ENCODE data around the gene UBP1. TPM values are rescaled to one million over a fixed set of nuclear protein-coding genes. Genes with fewer than 3 reads are reported as not detected.

UBP1 gene
- polyA plus RNA-seq, 1 experiment = 104 TPM

DNA sequence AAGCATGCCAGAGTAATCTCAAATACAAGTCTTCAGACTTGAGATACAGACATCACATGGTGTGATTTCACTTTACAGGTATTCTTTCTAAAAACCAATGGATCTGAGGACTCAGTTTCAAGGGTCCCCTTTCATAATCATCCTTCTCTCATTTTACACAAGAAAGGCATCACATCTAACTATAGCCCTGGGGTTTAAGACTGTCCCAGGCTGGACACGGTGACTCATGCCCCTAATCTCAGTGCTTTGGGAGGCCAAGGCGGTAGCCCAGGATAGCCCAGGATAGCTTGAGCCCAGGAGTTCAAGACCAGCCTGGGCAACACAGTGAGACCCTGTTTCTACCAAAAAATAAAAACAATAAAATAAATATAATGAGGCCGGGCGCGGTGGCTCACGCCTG lies 36.4 kb downstream of the UBP1 start:
- no peak for DNase-seq (ENCODE audit: low read depth, low spot score)
- Histone ChIP-seq H3K27ac (ENCODE audit: low read depth, low read length) (no peak overlapping the region), H3K9me3 (ENCODE audit: control insufficient read depth, insufficient read depth, low read length) (no peaks in the 10 kb centered on the region), H3K4me3 (ENCODE audit: low read depth, low read length) (no peak overlapping the region), H3K27me3 (ENCODE audit: control insufficient read depth, insufficient read depth, low read length) (no peaks in the 10 kb centered on the region)
- ChIA-PET POLR2A (no interaction called here), CTCF (interaction anchor here (1.1 kb wide), 1 partner anchor 31 kb away, joined by 4 read pairs; no protein-coding TSS in a partner anchor)
- TF ChIP-seq, protein P1, sequence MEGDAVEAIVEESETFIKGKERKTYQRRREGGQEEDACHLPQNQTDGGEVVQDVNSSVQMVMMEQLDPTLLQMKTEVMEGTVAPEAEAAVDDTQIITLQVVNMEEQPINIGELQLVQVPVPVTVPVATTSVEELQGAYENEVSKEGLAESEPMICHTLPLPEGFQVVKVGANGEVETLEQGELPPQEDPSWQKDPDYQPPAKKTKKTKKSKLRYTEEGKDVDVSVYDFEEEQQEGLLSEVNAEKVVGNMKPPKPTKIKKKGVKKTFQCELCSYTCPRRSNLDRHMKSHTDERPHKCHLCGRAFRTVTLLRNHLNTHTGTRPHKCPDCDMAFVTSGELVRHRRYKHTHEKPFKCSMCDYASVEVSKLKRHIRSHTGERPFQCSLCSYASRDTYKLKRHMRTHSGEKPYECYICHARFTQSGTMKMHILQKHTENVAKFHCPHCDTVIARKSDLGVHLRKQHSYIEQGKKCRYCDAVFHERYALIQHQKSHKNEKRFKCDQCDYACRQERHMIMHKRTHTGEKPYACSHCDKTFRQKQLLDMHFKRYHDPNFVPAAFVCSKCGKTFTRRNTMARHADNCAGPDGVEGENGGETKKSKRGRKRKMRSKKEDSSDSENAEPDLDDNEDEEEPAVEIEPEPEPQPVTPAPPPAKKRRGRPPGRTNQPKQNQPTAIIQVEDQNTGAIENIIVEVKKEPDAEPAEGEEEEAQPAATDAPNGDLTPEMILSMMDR (IDR thresholded peaks at IDR 0.05; ENCODE audit: low read depth, low read length) = no peak

DNA sequence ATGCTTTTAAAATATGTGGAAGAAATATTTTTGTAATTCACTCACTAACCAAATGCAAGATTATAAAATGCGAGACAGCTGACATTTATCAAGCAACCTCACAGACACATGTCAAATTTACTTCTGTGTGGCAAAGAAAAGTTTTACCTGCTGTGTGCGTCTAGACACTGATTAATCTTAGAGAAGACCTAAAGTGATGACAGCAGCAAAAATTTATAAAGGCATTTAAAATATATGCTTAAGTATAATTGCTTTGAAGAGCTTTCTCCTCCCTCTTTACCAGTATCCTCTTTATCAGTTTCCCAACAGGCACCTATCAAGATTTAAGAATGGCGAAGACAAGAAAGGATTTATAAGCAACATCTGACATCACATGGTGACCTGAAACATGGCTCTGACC lies 37.3 kb downstream of the UBP1 start:
- CTCF ChIA-PET = interaction anchor here (0.8 kb wide), 1 partner anchor 272 kb away, joined by 3 read pairs; no protein-coding TSS in a partner anchor
- H3K4me3 ChIP-seq (ENCODE audit: low read depth, low read length) = no peak overlapping the region
- no peak for DNase-seq (ENCODE audit: low read depth, low spot score)
- no peaks in the 10 kb centered on the region for H3K27me3 ChIP-seq (ENCODE audit: control insufficient read depth, insufficient read depth, low read length)
- TF ChIP-seq, protein P1 (IDR thresholded peaks at IDR 0.05; ENCODE audit: low read depth, low read length) = no peak
- no peaks in the 10 kb centered on the region for H3K9me3 ChIP-seq (ENCODE audit: control insufficient read depth, insufficient read depth, low read length)
- no peak overlapping the region for H3K27ac ChIP-seq (ENCODE audit: low read depth, low read length)
- POLR2A ChIA-PET = interaction anchor here (0.6 kb wide), 1 partner anchor 506 kb away, joined by 3 read pairs; no protein-coding TSS in a partner anchor

DNA sequence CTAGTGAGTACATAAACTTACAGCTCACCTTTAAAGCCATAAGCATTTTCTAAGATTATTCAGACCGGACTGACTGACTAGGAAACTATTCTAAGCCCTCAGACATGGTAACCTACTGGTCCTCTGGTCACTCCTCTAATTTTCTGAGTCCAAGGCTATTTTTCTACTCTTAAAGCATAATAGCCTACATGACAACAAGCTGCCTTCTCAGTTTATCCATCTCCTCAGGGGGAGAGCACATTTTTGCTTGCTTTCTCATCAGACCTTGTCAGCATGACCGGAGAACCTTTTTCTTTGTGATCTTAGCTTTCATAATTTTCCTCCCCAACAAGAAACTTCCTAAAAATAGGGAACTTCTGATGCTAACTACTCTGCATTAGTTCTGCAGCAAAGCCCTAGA lies 38.4 kb downstream of the UBP1 start:
- Histone ChIP-seq H3K27me3 (ENCODE audit: control insufficient read depth, insufficient read depth, low read length) (no peaks in the 10 kb centered on the region), H3K27ac (ENCODE audit: low read depth, low read length) (no peak overlapping the region), H3K4me3 (ENCODE audit: low read depth, low read length) (no peak overlapping the region), H3K9me3 (ENCODE audit: control insufficient read depth, insufficient read depth, low read length) (no peaks in the 10 kb centered on the region)
- DNase-seq (ENCODE audit: low read depth, low spot score) = no peak
- TF ChIP-seq, protein P1 (IDR thresholded peaks at IDR 0.05; ENCODE audit: low read depth, low read length) = no peak
- POLR2A ChIA-PET = no interaction called here
- CTCF ChIA-PET = interaction anchor here (0.5 to 1.8 kb wide), 5 partner anchors 29 to 859 kb away, joined by 3 to 12 read pairs (median 6); no protein-coding TSS in a partner anchor

DNA sequence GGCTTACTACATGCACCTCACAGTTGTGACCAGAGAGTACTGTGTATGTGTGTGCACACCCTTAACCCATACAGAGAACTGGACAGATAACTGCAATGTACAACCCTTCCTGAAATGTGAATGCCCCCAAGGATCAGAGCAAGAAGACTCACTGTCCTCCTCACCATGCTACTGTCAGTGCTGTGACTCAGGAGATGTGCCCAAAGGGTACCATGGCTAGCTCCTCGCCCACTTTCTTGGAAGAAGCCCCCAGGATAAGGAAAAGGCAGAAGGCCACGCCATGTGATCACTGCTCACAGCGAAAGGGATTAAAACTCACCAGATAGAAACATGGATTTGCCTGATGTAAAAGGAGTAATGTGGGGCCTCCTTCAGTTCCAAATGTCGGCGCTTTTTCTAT lies 41.8 kb downstream of the UBP1 start:
- Histone ChIP-seq H3K27me3 (ENCODE audit: control insufficient read depth, insufficient read depth, low read length) (no peaks in the 10 kb centered on the region), H3K27ac (ENCODE audit: low read depth, low read length) (no peak overlapping the region), H3K4me3 (ENCODE audit: low read depth, low read length) (no peak overlapping the region), H3K9me3 (ENCODE audit: control insufficient read depth, insufficient read depth, low read length) (no peaks in the 10 kb centered on the region)
- no peak for DNase-seq (ENCODE audit: low read depth, low spot score)
- TF ChIP-seq, protein P1 (IDR thresholded peaks at IDR 0.05; ENCODE audit: low read depth, low read length) = no peak
- ChIA-PET POLR2A (no interaction called here), CTCF (no interaction called here)

DNA sequence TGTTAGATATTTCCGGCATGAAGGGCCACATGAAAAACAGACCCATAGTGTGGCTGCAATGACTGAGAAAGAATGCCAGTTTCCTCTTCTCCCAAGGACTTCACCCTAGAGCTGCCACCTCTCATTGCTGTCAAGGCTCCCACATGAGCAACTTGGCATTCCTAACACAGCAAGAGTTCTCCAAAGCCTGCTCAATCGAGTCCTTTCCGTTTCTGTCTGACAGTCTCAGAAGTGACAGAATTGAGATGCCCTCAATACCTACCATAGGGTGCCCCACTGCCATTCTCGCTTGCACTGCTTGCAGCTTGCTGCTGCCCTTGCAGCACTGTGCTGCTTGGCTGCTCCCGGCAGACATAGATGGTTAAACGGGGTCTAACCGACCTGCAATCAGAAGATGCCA lies 44.3 kb downstream of the UBP1 start:
- Histone ChIP-seq H3K9me3 (ENCODE audit: control insufficient read depth, insufficient read depth, low read length) (no peaks in the 10 kb centered on the region), H3K27ac (ENCODE audit: low read depth, low read length) (no peak overlapping the region), H3K27me3 (ENCODE audit: control insufficient read depth, insufficient read depth, low read length) (no peaks in the 10 kb centered on the region), H3K4me3 (ENCODE audit: low read depth, low read length) (no peak overlapping the region)
- CTCF ChIA-PET = interaction anchor here (0.6 to 2.3 kb wide), 2 partner anchors 23 to 419 kb away, joined by 5 to 16 read pairs; no protein-coding TSS in a partner anchor
- no peak for DNase-seq (ENCODE audit: low read depth, low spot score)
- POLR2A ChIA-PET = interaction anchor here (0.6 kb wide), 1 partner anchor 102 kb away, joined by 9 read pairs; no protein-coding TSS in a partner anchor
- TF ChIP-seq, protein P1 (IDR thresholded peaks at IDR 0.05; ENCODE audit: low read depth, low read length) = no peak
